ENCODE data around the gene PPFIBP1.

- TF ChIP-seq CTCF (optimal IDR thresholded peaks at IDR 0.05 in 1 of 3, IDR thresholded peaks at IDR 0.05 in 1 of 3, conservative IDR thresholded peaks at IDR 0.05 in 1 of 3; ENCODE audit: extremely low read depth in 1 of 3, insufficient read depth in 2 of 3, low read length in 3 of 3) (no peak), EZH2 (IDR thresholded peaks at IDR 0.05; ENCODE audit: low read length) (no peak)
Observed at GRCh38 chr12:27619308-27619707, 95.3 kb downstream of the PPFIBP1 start.
